Activated T-helper 1 cell treated with anti-CD3 and anti-CD28 coated beads, Interleukin-12 subunit alpha, Interleukin-12 subunit beta, Interleukin-2, Interleukin-4 antibody, amounts not matched to agents 30 ng/mL and 10 ng/mL and 1 ng/mL, durations not matched to agents 14 hours and 24 hours and 36 hours (primary cell): Measurements from ENCODE around the gene DDX10. TPM values are rescaled to one million over a fixed set of nuclear protein-coding genes. Genes with fewer than 3 reads are reported as not detected.
"Not testable (repeated sequence)": the region's sequence is repeated elsewhere in the genome, so short reads cannot be mapped to it uniquely, and the experiment has no call there.

Source experiments
- DNase-seq: peaks from one replicate; pipeline ENCODE4 v3.0.0; 2021; ENCODE audit warnings: low spot score
- H3K27ac Mint-ChIP-seq: one replicate; pipeline ENCODE4 v1.8.0; 2021; ENCODE audit warnings: mild to moderate bottlenecking, mixed read lengths
- H3K27me3 Mint-ChIP-seq: one replicate; pipeline ENCODE4 v1.8.0; 2022; ENCODE audit warnings: mild to moderate bottlenecking, moderate library complexity, mixed read lengths; ENCODE audit not compliant: insufficient read depth
- H3K36me3 Mint-ChIP-seq: one replicate; pipeline ENCODE4 v1.8.0; 2021; ENCODE audit warnings: low read depth, mixed read lengths
- H3K4me1 Mint-ChIP-seq: one replicate; pipeline ENCODE4 v1.8.0; 2021; ENCODE audit warnings: low read depth, mixed read lengths
- H3K4me3 Mint-ChIP-seq: one replicate; pipeline ENCODE4 v1.8.0; 2021; ENCODE audit warnings: mild to moderate bottlenecking, moderate library complexity, mixed read lengths
- H3K9me3 Mint-ChIP-seq: one replicate; pipeline ENCODE4 v1.8.0; 2021; ENCODE audit warnings: mixed read lengths
- intact Hi-C: fragments of 100-400 bp; cut with micrococcal nuclease; formaldehyde crosslinking; loops from one replicate; pipeline ENCODE4 v1.15.1; 2024
- total RNA-seq: library from RNA; stranded (reverse); gene quantifications from 2 replicates; pipeline ENCODE4 v1.2.3, GENCODE V29; 2022

DDX10 gene
- total RNA-seq, 1 donor from 2014 or later = 68.4 TPM

GRCh38 chr11:108733479-108734116 lies 68.7 kb downstream of the DDX10 start:
- peak; percentile 25 for DNase-seq
- H3K4me1 Mint-ChIP-seq = peaks cover 44% of the 10 kb centered on the region
- peaks cover 14% of the 10 kb centered on the region for H3K36me3 Mint-ChIP-seq
- H3K4me3 Mint-ChIP-seq = peak overlapping the region; percentile 55
- intact Hi-C loops = loop anchor here (1.0 to 10.0 kb wide), 12 partner anchors 19 to 1616 kb away; partner anchors contain the start of genes C11orf65, NPAT, SLC35F2 and ZC3H12C
- peak overlapping the region; percentile 88 for H3K27ac Mint-ChIP-seq
- H3K9me3 Mint-ChIP-seq = no peaks in the 10 kb centered on the region
- H3K27me3 Mint-ChIP-seq = no peaks in the 10 kb centered on the region

- Mint-ChIP-seq H3K4me3 (no peak overlapping the region), H3K27ac (peak overlapping the region; percentile 88), H3K36me3 (peaks cover 14% of the 10 kb centered on the region), H3K9me3 (no peaks in the 10 kb centered on the region), H3K27me3 (no peaks in the 10 kb centered on the region), H3K4me1 (peaks cover 44% of the 10 kb centered on the region)
- DNase-seq = no peak
- intact Hi-C loops = loop anchor here (5.0 to 10.0 kb wide), 4 partner anchors 112 to 1361 kb away; partner anchors contain the start of genes C11orf65 and ZC3H12C
Observed at GRCh38 chr11:108734283-108734682, 69.4 kb downstream of the DDX10 start.

GRCh38 chr11:108734956-108735559 lies 70.2 kb downstream of the DDX10 start:
- Mint-ChIP-seq H3K27me3 (no peaks in the 10 kb centered on the region), H3K36me3 (peaks cover 14% of the 10 kb centered on the region), H3K4me1 (peaks cover 37% of the 10 kb centered on the region), H3K4me3 (no peak overlapping the region), H3K27ac (peak overlapping the region; percentile 41), H3K9me3 (peaks cover 7% of the 10 kb centered on the region)
- intact Hi-C loops = loop anchor here (1.0 to 10.0 kb wide), 5 partner anchors 37 to 1360 kb away; partner anchors contain the start of genes C11orf65 and ZC3H12C
- no peak for DNase-seq

- H3K27me3 Mint-ChIP-seq, DNase-seq, intact Hi-C loops, H3K4me1 Mint-ChIP-seq, H3K27ac Mint-ChIP-seq, H3K4me3 Mint-ChIP-seq: not testable (repeated sequence)
- H3K9me3 Mint-ChIP-seq = peaks cover 23% of the 10 kb centered on the region
- H3K36me3 Mint-ChIP-seq = peaks cover 18% of the 10 kb centered on the region
Observed at GRCh38 chr11:108740132-108740531, 75.3 kb downstream of the DDX10 start.

- H3K4me1 Mint-ChIP-seq = no peaks in the 10 kb centered on the region
- H3K4me3 Mint-ChIP-seq = no peak overlapping the region
- peaks cover 23% of the 10 kb centered on the region for H3K9me3 Mint-ChIP-seq
- H3K27me3 Mint-ChIP-seq = peaks cover 2% of the 10 kb centered on the region
- intact Hi-C loops = no loop called here
- H3K27ac Mint-ChIP-seq = no peak overlapping the region
- DNase-seq = no peak
- peaks cover 17% of the 10 kb centered on the region for H3K36me3 Mint-ChIP-seq
Observed at GRCh38 chr11:108743851-108744250, 79.0 kb downstream of the DDX10 start.

GRCh38 chr11:108748968-108749367 lies 84.1 kb downstream of the DDX10 start:
- DNase-seq = no peak
- Mint-ChIP-seq H3K4me3 (no peak overlapping the region), H3K9me3 (no peaks in the 10 kb centered on the region), H3K27me3 (no peaks in the 10 kb centered on the region), H3K27ac (no peak overlapping the region), H3K36me3 (no peaks in the 10 kb centered on the region), H3K4me1 (peaks cover 15% of the 10 kb centered on the region)
- intact Hi-C loops = no loop called here

GRCh38 chr11:108751444-108751843 lies 86.6 kb downstream of the DDX10 start:
- H3K4me3 Mint-ChIP-seq = no peak overlapping the region
- H3K4me1 Mint-ChIP-seq = peaks cover 15% of the 10 kb centered on the region
- no peaks in the 10 kb centered on the region for H3K27me3 Mint-ChIP-seq
- no peak overlapping the region for H3K27ac Mint-ChIP-seq
- no peaks in the 10 kb centered on the region for H3K36me3 Mint-ChIP-seq
- intact Hi-C loops = loop anchor here (5.0 kb wide), 1 partner anchor 129 kb away; no protein-coding TSS in a partner anchor
- H3K9me3 Mint-ChIP-seq = no peaks in the 10 kb centered on the region
- no peak for DNase-seq

- no peak for DNase-seq
- intact Hi-C loops = loop anchor here (1.0 to 5.0 kb wide), 2 partner anchors 19 to 130 kb away; no protein-coding TSS in a partner anchor
- no peaks in the 10 kb centered on the region for H3K27me3 Mint-ChIP-seq
- H3K27ac Mint-ChIP-seq = no peak overlapping the region
- no peaks in the 10 kb centered on the region for H3K36me3 Mint-ChIP-seq
- no peaks in the 10 kb centered on the region for H3K9me3 Mint-ChIP-seq
- no peak overlapping the region for H3K4me3 Mint-ChIP-seq
- peaks cover 15% of the 10 kb centered on the region for H3K4me1 Mint-ChIP-seq
Observed at GRCh38 chr11:108752297-108752751, 87.5 kb downstream of the DDX10 start.

- Mint-ChIP-seq H3K36me3 (peaks cover 2% of the 10 kb centered on the region), H3K27me3 (no peaks in the 10 kb centered on the region), H3K4me1 (peaks cover 15% of the 10 kb centered on the region), H3K27ac (no peak overlapping the region), H3K4me3 (no peak overlapping the region), H3K9me3 (no peaks in the 10 kb centered on the region)
- no peak for DNase-seq
- intact Hi-C loops = loop anchor here (5.0 kb wide), 1 partner anchor 133 kb away; no protein-coding TSS in a partner anchor
Observed at GRCh38 chr11:108754901-108755625, 90.2 kb downstream of the DDX10 start.

- Mint-ChIP-seq H3K36me3 (peaks cover 2% of the 10 kb centered on the region), H3K4me1 (peaks cover under 1% of the 10 kb centered on the region), H3K9me3 (no peaks in the 10 kb centered on the region), H3K27ac (no peak overlapping the region), H3K4me3 (no peak overlapping the region), H3K27me3 (no peaks in the 10 kb centered on the region)
- DNase-seq = no peak
- intact Hi-C loops = no loop called here
Observed at GRCh38 chr11:108757630-108758029, 92.8 kb downstream of the DDX10 start.

- intact Hi-C loops = no loop called here
- H3K4me3 Mint-ChIP-seq = no peak overlapping the region
- H3K27me3 Mint-ChIP-seq = no peaks in the 10 kb centered on the region
- H3K4me1 Mint-ChIP-seq = no peaks in the 10 kb centered on the region
- no peaks in the 10 kb centered on the region for H3K9me3 Mint-ChIP-seq
- no peak overlapping the region for H3K27ac Mint-ChIP-seq
- no peak for DNase-seq
- H3K36me3 Mint-ChIP-seq = peaks cover 2% of the 10 kb centered on the region
Observed at GRCh38 chr11:108758458-108758857, 93.6 kb downstream of the DDX10 start.

GRCh38 chr11:108766596-108767173 lies 101.8 kb downstream of the DDX10 start:
- Mint-ChIP-seq H3K27ac (no peak overlapping the region), H3K27me3 (no peaks in the 10 kb centered on the region)

More at GRCh38 chr11:108766596-108767173, 101.8 kb downstream of the DDX10 start:
- no peaks in the 10 kb centered on the region for H3K4me1 Mint-ChIP-seq
- no peaks in the 10 kb centered on the region for H3K9me3 Mint-ChIP-seq
- H3K36me3 Mint-ChIP-seq = peaks cover 14% of the 10 kb centered on the region
- intact Hi-C loops = no loop called here
- DNase-seq = no peak
- no peak overlapping the region for H3K4me3 Mint-ChIP-seq
